Measurements from ENCODE around the gene CRYM.
A peak's percentile ranks its signal among the peaks of the same experiment; 100 is the strongest.
"Not testable (repeated sequence)": the region's sequence is repeated elsewhere in the genome, so short reads cannot be mapped to it uniquely, and the experiment has no call there.

The CRYM gene

GRCh38 chr16:21277927-21278706, at the start of gene CRYM:
TSS of gene CRYM (minus strand) at chr16:21278290. CDS start at chr16:21278251, 39 bp downstream.
- DNase-seq = peak; percentile 24 to 49

- DNase-seq = no peak
Observed at GRCh38 chr16:21327046-21327445, 49.0 kb upstream of the CRYM start.

- no peak for DNase-seq
Observed at GRCh38 chr16:21326459-21326858, 48.4 kb upstream of the CRYM start.

GRCh38 chr16:21324267-21324666, 46.2 kb upstream of the CRYM start:
- no peak for DNase-seq

GRCh38 chr16:21322251-21322650, 44.2 kb upstream of the CRYM start:
- not testable (repeated sequence) for DNase-seq

GRCh38 chr16:21321736-21322135, 43.6 kb upstream of the CRYM start:
- DNase-seq = no peak

- DNase-seq = no peak
Observed at GRCh38 chr16:21314339-21314738, 36.2 kb upstream of the CRYM start.

GRCh38 chr16:21312863-21313372, 34.8 kb upstream of the CRYM start:
- DNase-seq = not testable (repeated sequence)

GRCh38 chr16:21312046-21312445, 34.0 kb upstream of the CRYM start:
- DNase-seq = not testable (repeated sequence)

- not testable (repeated sequence) for DNase-seq
Observed at GRCh38 chr16:21306712-21307111, 28.6 kb upstream of the CRYM start.

DNA sequence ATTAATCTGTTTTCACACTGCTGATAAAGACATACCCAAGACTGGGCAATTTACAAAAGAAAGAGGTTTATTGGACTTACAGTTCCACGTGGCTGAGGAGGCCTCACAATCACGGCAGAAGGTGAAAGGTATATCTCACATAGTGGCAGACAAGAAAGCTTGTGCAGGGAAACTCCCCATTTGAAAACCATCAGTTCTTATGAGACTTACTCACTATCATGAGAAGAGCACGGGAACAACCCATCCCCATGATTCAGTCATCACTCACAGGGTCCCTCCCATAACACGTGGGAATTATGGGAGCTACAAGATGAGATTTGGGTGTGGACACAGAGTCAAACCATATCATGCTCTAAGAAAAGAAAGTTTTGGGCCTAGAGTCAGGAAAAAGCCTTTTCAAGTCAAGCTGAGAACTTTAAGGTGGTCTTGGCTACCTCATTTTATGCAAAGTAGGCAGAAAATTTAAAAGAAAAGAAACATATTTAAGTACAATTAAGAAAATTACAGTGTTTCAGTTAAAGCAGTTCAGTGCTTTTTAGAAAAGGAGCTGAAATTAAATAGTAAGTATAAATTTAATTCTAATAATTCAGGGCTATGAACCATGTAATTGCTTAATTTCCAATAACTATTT, 24.9 kb upstream of the CRYM start:
- DNase-seq = no peak

DNA sequence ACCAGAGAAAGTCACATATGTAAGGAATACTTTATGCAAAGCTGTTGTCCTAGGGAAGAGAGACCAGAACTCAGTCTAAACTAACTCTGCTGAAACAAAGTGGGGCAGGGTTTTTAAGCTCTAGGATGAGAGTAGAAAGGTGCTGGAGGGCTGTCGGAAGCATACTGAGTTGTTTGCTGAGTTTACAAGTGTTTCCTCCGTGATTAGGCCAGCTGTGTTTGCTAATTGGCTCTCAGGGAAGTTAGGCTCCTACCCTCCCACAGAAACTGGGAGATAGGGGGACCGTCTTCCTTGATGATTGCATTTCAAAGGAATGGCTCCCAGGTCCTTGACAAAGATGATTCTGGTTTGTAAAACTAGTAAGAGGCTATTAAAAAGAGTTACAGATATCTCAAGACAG, 24.4 kb upstream of the CRYM start:
- no peak for DNase-seq

GRCh38 chr16:21301895-21302291, 23.8 kb upstream of the CRYM start:
- no peak for DNase-seq

DNA sequence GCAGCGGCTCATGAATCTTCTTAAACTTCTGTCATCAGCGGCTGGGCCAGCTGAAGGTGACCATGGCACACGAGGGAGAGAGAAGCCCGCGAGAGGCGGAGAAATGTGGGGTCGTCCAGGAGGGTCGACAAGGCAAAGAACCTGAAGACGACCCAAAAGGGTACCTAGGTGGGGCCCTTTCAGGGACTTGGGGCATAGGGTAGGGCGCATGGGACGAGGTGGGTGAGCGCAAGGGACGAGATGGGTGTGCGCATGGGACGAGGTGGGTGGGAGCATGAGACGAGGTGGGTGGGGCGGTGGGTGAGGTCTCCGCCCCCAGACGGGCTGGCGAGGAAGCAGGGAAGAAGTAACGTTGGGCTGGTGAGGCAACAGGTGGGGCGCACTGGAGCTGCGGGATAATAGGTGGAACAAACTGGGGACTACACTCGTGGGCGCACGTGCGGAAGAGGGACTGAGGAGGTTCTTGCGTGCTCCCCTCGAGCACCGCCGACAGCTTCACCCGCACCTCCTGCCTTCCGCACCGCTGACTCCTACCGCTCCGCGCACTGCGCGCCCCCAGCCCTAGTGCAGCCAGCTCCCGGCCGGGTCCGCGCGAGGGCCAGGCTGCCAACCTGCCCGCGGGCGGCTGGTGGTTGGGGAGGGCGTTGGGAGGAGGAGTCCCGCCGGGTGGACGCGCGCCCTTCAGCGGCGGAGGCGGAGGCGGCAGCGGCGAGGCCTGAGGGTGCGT, 23.2 kb upstream of the CRYM start:
- peak; percentile 38 to 48 for DNase-seq

DNA sequence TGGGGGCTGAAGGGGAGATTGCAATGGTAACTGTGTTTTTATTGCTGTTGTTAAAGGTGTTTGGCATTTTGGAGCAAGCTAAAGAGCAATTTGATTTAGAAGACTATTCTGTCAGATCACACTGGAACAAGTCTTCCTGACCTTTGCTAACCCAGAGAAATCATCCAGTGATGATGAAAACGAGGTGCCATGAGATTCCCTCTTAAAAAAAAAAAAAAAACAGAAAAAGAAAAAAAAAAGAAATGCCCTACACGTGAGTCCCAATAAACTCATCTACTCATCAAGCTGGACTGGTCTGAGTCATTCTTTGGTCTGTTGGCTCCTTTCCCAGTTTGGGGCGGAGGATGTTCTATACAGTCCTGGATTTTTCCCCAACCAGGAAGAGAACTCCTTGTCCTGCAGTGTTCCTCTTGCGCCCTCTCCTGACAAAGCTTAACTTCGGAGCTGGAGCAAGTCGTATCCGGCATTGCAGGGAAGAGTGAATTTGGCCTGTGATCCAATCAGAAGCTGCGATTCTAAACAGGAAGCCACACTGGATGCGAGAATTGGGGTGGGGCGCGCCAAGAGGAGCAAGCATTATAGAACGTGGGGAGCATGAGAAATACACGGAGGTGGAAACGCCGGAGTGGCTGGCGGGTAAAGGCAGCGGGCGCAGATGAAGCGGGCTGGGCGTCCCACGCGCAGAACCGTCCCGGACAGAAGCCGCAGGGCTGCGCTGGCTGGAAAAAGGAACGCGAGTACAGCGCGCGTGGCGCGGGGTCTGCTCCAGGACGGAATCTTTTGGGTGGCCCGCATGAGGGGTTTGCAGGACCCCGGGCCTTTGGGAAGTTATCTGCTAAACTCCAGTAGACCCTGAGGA, 22.4 kb upstream of the CRYM start:
- DNase-seq = peak; percentile 39

DNA sequence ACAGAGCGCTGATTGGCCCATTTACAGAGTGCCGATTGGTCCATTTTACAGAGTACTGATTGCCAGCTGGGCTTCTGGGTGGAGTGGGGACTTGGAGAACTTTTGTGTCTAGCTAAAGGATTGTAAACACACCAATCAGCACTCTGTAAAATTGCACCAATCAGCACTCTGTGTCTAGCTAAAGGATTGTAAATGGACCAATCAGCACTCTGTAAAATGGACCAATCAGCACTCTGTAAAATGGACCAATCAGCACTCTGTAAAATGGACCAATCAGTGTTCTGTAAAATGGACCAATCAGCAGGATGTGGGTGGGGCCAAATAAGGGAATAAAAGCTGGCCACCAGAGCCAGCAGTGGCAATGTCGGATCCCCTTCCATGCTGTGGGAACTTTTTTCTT, 11.7 kb upstream of the CRYM start:
- DNase-seq = not testable (repeated sequence)

- no peak for DNase-seq
Observed at GRCh38 chr16:21285314-21285713, 7.2 kb upstream of the CRYM start.

GRCh38 chr16:21284414-21284813, 6.3 kb upstream of the CRYM start:
- DNase-seq = no peak

GRCh38 chr16:21283521-21284289, 5.6 kb upstream of the CRYM start:
- DNase-seq = no peak

DNA sequence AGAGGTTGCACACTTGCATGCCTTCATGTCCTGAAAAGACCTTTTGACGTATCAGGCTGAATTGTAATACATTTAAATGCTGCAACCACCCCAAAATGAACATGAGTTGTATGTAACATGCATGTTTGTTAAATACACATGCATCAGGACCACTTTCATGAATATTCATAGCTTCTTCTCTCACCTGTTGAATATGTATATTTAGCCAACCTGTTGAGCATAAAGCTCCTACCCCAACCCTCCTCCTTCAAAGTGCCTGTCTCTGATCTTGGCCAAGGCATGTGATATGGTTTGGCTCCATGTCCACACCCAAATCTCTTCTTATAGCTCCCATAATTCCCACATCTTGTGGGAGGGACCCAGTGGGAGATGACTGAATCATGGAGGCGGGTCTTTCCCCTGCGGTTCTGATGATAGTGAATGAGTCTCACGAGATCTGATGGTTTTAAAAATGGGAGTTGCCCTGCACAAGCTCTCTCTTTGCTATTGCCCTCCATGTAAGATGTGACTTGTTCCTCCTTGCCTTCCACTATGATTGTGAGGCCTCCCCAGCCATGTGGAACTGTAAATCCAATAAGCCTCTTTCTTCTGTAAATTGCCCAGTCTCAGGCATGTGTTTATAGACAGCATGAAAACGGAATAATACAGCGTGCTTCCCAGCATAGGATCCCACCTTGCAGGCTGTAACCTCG, 3.8 kb upstream of the CRYM start:
- no peak for DNase-seq

DNA sequence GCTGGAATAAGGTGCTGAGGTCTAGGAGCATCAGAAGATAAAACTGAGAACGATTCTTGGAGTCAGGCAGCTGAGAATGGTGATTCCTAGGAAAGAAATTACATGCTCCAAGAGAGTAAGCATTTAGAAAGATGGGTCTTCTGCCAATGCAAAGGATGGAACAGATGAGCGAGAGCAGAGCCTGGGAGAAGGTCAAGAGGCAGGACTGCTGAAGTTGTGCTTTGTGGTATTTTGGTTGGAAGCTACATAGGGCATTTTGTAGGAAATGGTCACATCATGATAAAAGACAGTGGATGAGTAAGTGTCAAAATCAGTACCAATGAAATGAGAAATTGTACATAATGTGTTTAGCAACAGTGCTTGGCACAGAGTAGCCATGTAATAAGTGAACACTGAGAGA, 1.4 kb upstream of the CRYM start:
- DNase-seq = no peak

All from stimulated activated CD4-positive, alpha-beta T cell treated with anti-CD3 and anti-CD28 coated beads, Interleukin-4, amount 100 ng/mL, for 4 hours (primary cell).